Stimulated activated naive CD8-positive, alpha-beta T cell treated with anti-CD3 and anti-CD28 coated beads, Interleukin-15, amount 100 ng/mL, for 72 hours (primary cell): Measurements from ENCODE around the gene WDR31.

ENCODE experiments used
- ATAC-seq: fragments of 150-1000 bp; cut with Tn5 transposase; 2 replicates; pipeline ENCODE4 v1.10.0; 2021; ENCODE audit warnings: mild to moderate bottlenecking, moderate library complexity
- DNase-seq, 2 donors: peaks; one replicate each; pipeline ENCODE4 v3.0.0; 2021 to 2022
- H3K27ac Mint-ChIP-seq, 2 donors: one replicate each; pipeline ENCODE4 v1.8.0; 2022; ENCODE audit warnings: mild to moderate bottlenecking in 2 of 2, mixed read lengths in 2 of 2, moderate library complexity in 2 of 2
- H3K27me3 Mint-ChIP-seq: one replicate; pipeline ENCODE4 v1.8.0; 2022; ENCODE audit warnings: mixed read lengths
- H3K4me1 Mint-ChIP-seq: one replicate; pipeline ENCODE4 v1.8.0; 2022; ENCODE audit warnings: mild to moderate bottlenecking, mixed read lengths
- H3K4me3 Mint-ChIP-seq, 2 donors: one replicate each; pipeline ENCODE4 v1.8.0; 2022; ENCODE audit warnings: mild to moderate bottlenecking in 2 of 2, mixed read lengths in 2 of 2, moderate library complexity in 1 of 2
- H3K9me3 Mint-ChIP-seq, 2 donors: one replicate each; pipeline ENCODE4 v1.8.0; 2022; ENCODE audit warnings: mixed read lengths in 2 of 2

WDR31 gene

DNA sequence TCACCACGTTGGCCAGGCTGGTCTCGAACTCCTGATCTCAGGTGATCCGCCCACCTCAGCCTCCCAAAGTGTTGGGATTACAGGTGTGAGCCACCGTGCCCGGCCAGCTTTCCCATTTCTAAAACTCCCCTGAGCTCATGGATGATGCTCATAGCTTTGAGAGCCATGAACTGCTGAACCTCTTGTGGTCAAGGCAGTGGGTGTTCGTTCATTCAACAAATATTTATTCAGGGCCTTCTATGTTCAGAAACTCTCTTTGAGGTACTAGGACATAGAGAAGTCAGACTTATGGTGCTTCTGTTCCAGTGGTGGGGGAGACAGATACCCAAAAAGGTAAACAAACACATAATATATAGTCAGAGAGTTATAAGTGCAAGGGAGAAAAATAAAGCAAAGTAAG lies 11.9 kb upstream of the WDR31 start:
- Mint-ChIP-seq H3K4me3 (no peak overlapping the region), H3K27ac (peak overlapping the region in 1 of 2 donors; percentile 16), H3K27me3 (peaks cover 7% of the 10 kb centered on the region), H3K4me1 (peaks cover 38% of the 10 kb centered on the region), H3K9me3 (no peaks in the 10 kb centered on the region)
- ATAC-seq (no peak), DNase-seq (no peak)

- ATAC-seq (peak; percentile 72), DNase-seq (peak in 1 of 2 donors; percentile 69)
- peak overlapping the region in 1 of 2 donors; percentile 98 for H3K27ac Mint-ChIP-seq
- peak overlapping the region; percentile 95 to 97 for H3K4me3 Mint-ChIP-seq
- H3K27me3 Mint-ChIP-seq, result peaks cover 7% of the 10 kb centered on the region
- no peaks in the 10 kb centered on the region for H3K9me3 Mint-ChIP-seq
- peaks cover 42% of the 10 kb centered on the region for H3K4me1 Mint-ChIP-seq
These were observed 10.9 kb upstream of the WDR31 start for GRCh38 chr9:113350937-113351336.

DNA sequence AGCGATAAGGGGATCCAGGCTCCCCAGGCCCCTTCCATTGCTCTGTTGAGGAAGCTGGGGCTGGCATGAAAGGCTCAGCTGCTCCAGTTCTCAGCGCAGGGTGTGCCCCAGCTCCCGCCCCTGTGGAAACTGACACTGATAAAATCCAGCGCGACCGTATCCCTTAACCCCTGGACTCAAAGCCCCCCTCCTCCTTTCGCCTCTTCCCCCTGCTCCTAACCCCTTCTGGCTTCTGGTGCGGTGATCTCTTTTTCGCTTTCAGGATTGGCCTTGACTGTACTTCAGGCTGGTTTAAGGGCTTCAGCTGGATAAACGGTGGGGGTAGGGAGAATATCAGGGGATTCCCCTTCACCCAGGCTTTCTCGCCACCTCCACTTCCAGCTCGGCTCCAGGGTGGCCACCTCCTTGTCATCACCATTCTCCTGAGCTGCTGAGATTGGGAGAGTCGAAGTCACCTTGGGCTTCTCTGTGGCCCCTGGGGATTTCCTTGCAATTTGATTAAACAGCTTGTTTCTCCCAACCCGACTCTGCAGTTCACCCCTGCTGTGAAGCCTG lies 10.1 kb upstream of the WDR31 start:
- peak overlapping the region; percentile 92 to 98 for H3K27ac Mint-ChIP-seq
- H3K4me1 Mint-ChIP-seq, result peaks cover 50% of the 10 kb centered on the region
- H3K9me3 Mint-ChIP-seq, result no peaks in the 10 kb centered on the region
- peak overlapping the region; percentile 95 to 97 for H3K4me3 Mint-ChIP-seq
- ATAC-seq (peak; percentile 46), DNase-seq (peak in 1 of 2 donors; percentile 41)
- peaks cover 7% of the 10 kb centered on the region for H3K27me3 Mint-ChIP-seq

DNA sequence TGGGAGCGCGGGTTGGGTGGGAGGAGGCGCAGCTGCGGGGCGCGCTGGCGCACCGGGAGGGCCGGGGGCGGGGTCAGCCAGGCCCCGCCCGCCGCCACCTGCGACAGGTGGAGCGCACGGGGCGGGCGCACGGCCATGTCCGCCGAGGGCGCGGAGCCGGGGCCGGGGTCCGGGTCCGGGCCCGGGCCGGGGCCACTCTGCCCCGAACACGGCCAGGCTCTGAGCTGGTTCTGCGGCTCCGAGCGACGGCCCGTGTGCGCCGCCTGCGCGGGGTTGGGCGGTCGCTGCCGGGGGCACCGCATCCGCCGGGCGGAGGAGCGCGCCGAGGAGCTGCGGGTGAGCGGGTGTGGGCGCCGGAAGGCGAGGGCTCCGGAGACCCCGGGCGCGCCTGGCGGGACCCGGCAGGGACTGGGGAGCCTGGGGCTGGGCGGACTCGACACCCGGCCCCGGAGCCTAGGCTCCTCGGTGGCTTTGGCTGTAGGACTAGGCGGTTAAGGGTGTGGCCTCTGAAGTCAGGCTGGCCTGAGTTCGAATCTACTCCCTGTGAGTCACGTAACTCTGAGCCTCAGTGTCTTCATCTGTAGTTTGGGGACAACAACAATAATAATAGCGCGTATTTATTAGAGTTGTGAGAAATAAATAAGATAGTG lies 9.5 kb upstream of the WDR31 start, which contains the start of gene BSPRY:
Gene BSPRY, plus strand, starts transcription at position 97 of the 650 bp plus-strand sequence. Its CDS starts 39 bp downstream, at position 136.
- DNase-seq, result peak; percentile 60
- H3K9me3 Mint-ChIP-seq, result no peaks in the 10 kb centered on the region
- ATAC-seq, result peak; percentile 72
- peak within 1 kb of the TSS; percentile 95 to 97 for H3K4me3 Mint-ChIP-seq
- H3K27ac Mint-ChIP-seq, result peak within 1 kb of the TSS; percentile 92 to 98
- peaks cover 7% of the 10 kb centered on the region for H3K27me3 Mint-ChIP-seq
- H3K4me1 Mint-ChIP-seq, result peaks cover 56% of the 10 kb centered on the region

DNA sequence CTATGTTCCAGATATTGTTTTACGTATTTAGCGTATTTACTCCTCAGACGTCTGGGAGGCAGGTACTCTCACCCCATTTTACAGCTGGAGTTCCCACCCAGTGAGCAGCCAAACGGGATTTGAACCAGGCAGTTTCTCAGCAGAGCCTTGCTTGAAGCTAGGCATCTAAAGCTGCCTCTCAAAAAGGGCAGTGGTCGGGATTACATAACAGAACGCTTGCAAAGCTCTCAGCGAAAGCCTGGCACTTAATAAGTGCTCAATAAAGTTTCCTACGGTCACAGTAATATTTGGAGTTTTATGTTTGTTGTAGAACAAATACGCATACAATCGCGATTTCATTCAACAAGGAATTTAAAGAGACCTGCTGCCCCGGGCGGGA lies 9.0 kb upstream of the WDR31 start:
- no peak for DNase-seq
- ATAC-seq, result no peak
- H3K4me1 Mint-ChIP-seq, result peaks cover 58% of the 10 kb centered on the region
- no peaks in the 10 kb centered on the region for H3K9me3 Mint-ChIP-seq
- peak overlapping the region in 1 of 2 donors; percentile 92 for H3K27ac Mint-ChIP-seq
- peaks cover 7% of the 10 kb centered on the region for H3K27me3 Mint-ChIP-seq
- peak overlapping the region; percentile 65 to 83 for H3K4me3 Mint-ChIP-seq

DNA sequence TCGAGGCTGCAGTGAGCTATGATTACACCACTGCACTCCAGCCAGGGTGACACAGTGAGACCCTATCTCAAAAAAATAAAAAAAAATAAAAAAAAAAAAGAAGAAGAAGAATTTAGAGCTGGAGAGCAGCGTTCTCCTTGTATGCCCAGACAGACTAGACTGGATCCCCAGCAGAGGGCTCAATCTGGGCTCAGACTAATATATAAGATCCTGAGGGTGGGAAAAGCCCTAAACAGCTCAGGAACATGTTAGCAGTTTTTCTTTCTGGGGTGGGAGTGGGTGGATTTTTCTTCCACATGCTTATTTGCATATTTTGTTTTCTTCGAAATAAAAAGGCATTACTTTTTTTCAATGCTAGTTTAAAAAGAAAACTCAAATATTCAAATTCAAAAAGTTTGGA lies 8.4 kb upstream of the WDR31 start:
- no peak overlapping the region for H3K27ac Mint-ChIP-seq
- H3K27me3 Mint-ChIP-seq, result peaks cover 7% of the 10 kb centered on the region
- no peak overlapping the region for H3K4me3 Mint-ChIP-seq
- ATAC-seq (no peak), DNase-seq (no peak)
- peaks cover 0 to 1% of the 10 kb centered on the region in 2 donors for H3K9me3 Mint-ChIP-seq
- peaks cover 65% of the 10 kb centered on the region for H3K4me1 Mint-ChIP-seq

- Mint-ChIP-seq H3K27me3 (no peaks in the 10 kb centered on the region), H3K4me1 (peaks cover 64% of the 10 kb centered on the region), H3K27ac (peak overlapping the region in 1 of 2 donors; percentile 55), H3K9me3 (peaks cover 0 to 9% of the 10 kb centered on the region in 2 donors), H3K4me3 (no peak overlapping the region)
- DNase-seq (no peak), ATAC-seq (no peak)
These were observed 5.6 kb upstream of the WDR31 start for GRCh38 chr9:113345671-113346070.

DNA sequence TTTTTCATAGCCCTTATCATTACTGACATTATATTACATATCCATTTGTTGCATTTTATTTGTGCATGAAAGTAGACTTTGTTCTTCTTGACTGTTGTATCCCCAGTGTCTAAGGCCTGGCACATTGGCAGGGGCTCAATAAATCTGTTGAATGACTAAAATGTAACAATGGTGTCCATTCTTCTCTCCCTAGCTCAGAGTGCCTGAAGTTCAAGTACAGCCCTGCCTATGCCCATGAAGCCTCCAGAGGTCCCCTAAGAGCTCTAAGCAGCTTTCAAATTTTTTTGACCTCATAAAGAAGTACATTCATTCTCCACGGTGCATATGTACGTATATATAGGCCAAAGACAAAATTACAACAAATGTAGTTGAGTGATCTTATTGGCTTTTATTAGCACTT lies 5.1 kb upstream of the WDR31 start:
- H3K27ac Mint-ChIP-seq, result no peak overlapping the region
- ATAC-seq, result no peak
- H3K4me3 Mint-ChIP-seq, result no peak overlapping the region
- H3K4me1 Mint-ChIP-seq, result peaks cover 64% of the 10 kb centered on the region
- no peak for DNase-seq
- H3K27me3 Mint-ChIP-seq, result no peaks in the 10 kb centered on the region
- H3K9me3 Mint-ChIP-seq, result peaks cover 0 to 9% of the 10 kb centered on the region in 2 donors

- Mint-ChIP-seq H3K27me3 (peaks cover 7% of the 10 kb centered on the region), H3K4me1 (peaks cover 70% of the 10 kb centered on the region), H3K4me3 (peak overlapping the region; percentile 2 to 13), H3K27ac (peak overlapping the region in 1 of 2 donors; percentile 83), H3K9me3 (peaks cover 0 to 9% of the 10 kb centered on the region in 2 donors)
- ATAC-seq, result peak; percentile 63
- peak in 1 of 2 donors; percentile 67 for DNase-seq
These were observed 3.7 kb upstream of the WDR31 start for GRCh38 chr9:113343732-113344231.

DNA sequence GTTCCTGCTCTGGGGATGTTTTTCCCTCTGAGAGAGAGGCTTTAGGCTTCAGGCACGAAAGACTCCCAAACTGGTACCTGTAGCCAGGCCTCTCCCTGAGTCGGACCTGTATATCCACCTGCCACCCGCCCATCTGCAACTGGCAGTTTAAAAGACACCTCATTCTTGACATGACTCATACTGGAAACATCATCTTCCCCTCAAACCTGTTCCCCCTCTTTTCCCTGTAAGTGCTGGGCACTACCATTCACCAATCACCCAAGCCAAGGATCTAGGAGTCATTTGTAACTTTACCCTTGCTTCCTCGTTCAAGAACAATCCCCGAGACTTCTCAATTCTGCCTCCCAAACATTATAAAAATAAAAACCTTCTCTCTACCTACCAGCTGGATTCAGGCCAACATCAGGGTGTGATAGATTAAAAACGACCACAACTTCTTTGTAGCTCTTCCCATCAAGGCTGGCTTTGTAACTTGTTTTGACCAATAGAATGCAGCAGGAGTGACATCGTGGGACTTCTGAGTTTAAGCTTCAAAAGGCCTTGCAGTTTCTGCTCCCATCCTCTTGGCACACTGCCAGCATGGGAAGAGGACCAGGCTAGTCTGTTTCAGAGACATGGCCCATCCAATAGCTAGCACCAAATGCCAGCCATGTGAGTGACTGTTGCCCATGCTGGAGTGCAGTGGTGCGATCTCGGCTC lies 1.8 kb upstream of the WDR31 start:
- Mint-ChIP-seq H3K27ac (peak overlapping the region in 1 of 2 donors; percentile 40), H3K9me3 (peaks cover 0 to 9% of the 10 kb centered on the region in 2 donors), H3K4me1 (peaks cover 58% of the 10 kb centered on the region), H3K4me3 (peak overlapping the region; percentile 82 to 97), H3K27me3 (peaks cover 9% of the 10 kb centered on the region)
- ATAC-seq (peak; percentile 29), DNase-seq (peak in 1 of 2 donors; percentile 39)

DNA sequence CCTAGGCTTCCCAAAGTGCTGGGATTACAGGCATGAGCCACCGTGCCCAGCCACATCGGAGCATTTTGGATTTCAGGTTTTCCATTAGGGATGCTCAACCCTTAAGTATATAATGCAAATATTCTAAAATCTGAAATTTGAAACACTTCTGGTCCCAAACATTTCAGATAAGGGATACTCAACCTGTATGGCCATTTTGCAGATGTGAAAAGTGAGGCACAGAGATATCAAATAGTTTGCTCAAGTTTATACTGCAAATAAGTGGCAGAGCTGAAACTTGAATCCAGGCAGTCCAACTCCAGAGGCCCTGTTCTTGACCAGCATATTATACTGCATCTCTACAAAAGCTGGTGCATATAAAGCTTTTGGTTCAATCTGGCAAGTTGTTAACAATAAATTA lies 2.4 kb downstream of the WDR31 start:
- Mint-ChIP-seq H3K4me3 (no peak overlapping the region), H3K27ac (no peak overlapping the region), H3K27me3 (peaks cover 9% of the 10 kb centered on the region), H3K4me1 (peaks cover 30% of the 10 kb centered on the region), H3K9me3 (peaks cover 0 to 3% of the 10 kb centered on the region in 2 donors)
- no peak for DNase-seq
- ATAC-seq, result no peak

DNA sequence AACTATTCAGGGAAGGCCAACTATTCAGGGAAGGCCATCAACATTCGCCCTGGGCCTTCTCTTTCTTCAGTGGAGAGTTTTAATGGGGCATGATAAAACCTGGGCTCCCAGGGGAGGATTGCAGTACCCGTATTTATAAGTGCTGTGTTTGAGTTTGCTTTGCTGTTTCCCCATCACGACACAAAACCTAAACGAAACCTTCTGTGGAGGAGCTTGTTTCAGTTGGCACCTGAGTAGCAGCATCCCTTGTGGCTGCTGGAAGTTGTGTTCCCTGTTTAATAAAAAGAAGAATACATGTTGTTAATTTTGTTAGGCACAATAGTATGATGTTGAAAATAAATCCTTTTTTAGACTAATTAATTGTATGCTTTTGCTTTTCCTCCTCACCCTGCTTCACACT lies 8.3 kb downstream of the WDR31 start:
- no peak overlapping the region for H3K27ac Mint-ChIP-seq
- no peaks in the 10 kb centered on the region for H3K4me1 Mint-ChIP-seq
- H3K9me3 Mint-ChIP-seq, result no peaks in the 10 kb centered on the region
- ATAC-seq (no peak), DNase-seq (no peak)
- no peaks in the 10 kb centered on the region for H3K27me3 Mint-ChIP-seq
- H3K4me3 Mint-ChIP-seq, result no peak overlapping the region

DNA sequence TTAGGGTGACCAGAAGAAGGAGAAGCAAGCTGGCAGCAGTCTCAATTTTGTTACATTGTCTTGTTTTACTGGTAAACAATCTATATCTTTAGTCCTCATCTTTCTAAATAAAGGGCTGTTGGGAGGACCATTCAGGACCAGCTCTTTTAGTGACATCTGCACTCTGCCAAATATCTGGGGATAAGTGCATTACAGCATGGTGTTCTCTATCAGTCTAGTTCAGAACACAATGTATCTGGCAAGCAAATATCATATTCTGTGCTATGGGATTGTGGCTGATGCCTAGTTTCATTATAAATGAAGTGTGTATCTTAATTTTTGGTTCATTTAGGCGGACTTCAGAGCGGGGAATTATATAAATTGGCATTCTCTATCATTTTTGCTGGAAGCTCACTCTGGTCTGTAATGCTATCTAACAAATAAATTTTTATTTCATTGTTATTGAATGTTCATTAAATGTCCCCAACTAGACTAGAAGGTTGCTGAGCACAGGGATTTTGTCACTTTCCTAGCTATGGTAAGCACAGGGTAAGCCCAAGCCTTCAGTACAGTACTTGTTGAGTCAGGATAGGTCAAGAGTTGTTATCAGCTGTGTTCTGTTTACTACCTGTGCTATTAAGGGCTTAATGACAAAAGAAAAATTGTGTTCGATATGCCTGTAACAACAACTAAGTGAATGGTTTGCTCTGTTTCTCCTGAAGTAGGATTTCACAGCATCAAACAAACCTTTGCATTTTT lies 11.9 kb downstream of the WDR31 start:
- no peak for DNase-seq
- Mint-ChIP-seq H3K4me3 (no peak overlapping the region), H3K27me3 (no peaks in the 10 kb centered on the region), H3K4me1 (no peaks in the 10 kb centered on the region), H3K9me3 (no peaks in the 10 kb centered on the region), H3K27ac (no peak overlapping the region)
- ATAC-seq, result no peak

- DNase-seq (no peak), ATAC-seq (no peak)
- H3K9me3 Mint-ChIP-seq, result no peaks in the 10 kb centered on the region
- no peaks in the 10 kb centered on the region for H3K27me3 Mint-ChIP-seq
- no peaks in the 10 kb centered on the region for H3K4me1 Mint-ChIP-seq
- no peak overlapping the region for H3K4me3 Mint-ChIP-seq
- peak overlapping the region in 1 of 2 donors; percentile 15 for H3K27ac Mint-ChIP-seq
These were observed 13.8 kb downstream of the WDR31 start for GRCh38 chr9:113326230-113326629.

GRCh38 chr9:113322671-113323070 lies 17.4 kb downstream of the WDR31 start:
- Mint-ChIP-seq H3K4me3 (no peak overlapping the region), H3K27me3 (no peaks in the 10 kb centered on the region), H3K27ac (no peak overlapping the region), H3K9me3 (no peaks in the 10 kb centered on the region), H3K4me1 (no peaks in the 10 kb centered on the region)
- DNase-seq (no peak), ATAC-seq (no peak)
